NCI-H1930 (cell line): ENCODE results near the gene LYRM4.

ENCODE experiments used
- DNase-seq, 2 experiments: peaks; one replicate each; lab custom pipeline; 2025; lab: John Stamatoyannopoulos, UW

The LYRM4 gene

GRCh38 chr6:5174756-5175549 is 85.8 kb downstream of the LYRM4 start:
- peak in 1 of 2 experiments; percentile 11 for DNase-seq

- DNase-seq, result peak in 1 of 2 experiments; percentile 7
These were observed 86.5 kb downstream of the LYRM4 start for GRCh38 chr6:5174244-5174643.

GRCh38 chr6:5173810-5174209 is 86.9 kb downstream of the LYRM4 start:
- DNase-seq, result no peak

GRCh38 chr6:5172897-5173474 is 87.8 kb downstream of the LYRM4 start:
- no peak for DNase-seq

GRCh38 chr6:5172041-5172653 is 88.6 kb downstream of the LYRM4 start:
- no peak for DNase-seq

GRCh38 chr6:5167501-5167900 is 93.2 kb downstream of the LYRM4 start:
- no peak for DNase-seq

GRCh38 chr6:5164092-5164491 is 96.7 kb downstream of the LYRM4 start:
- DNase-seq, result no peak

GRCh38 chr6:5163247-5163646 is 97.5 kb downstream of the LYRM4 start:
- DNase-seq, result no peak

GRCh38 chr6:5162355-5162754 is 98.4 kb downstream of the LYRM4 start:
- DNase-seq, result no peak

GRCh38 chr6:5160206-5160605 is 100.5 kb downstream of the LYRM4 start:
- no peak for DNase-seq

GRCh38 chr6:5159162-5159561 is 101.6 kb downstream of the LYRM4 start:
- no peak for DNase-seq

- no peak for DNase-seq
These were observed 102.6 kb downstream of the LYRM4 start for GRCh38 chr6:5158180-5158579.

GRCh38 chr6:5157621-5158138 is 103.1 kb downstream of the LYRM4 start:
- no peak for DNase-seq

- DNase-seq, result no peak
These were observed 104.1 kb downstream of the LYRM4 start for GRCh38 chr6:5156627-5157026.

- DNase-seq, result no peak
These were observed 104.8 kb downstream of the LYRM4 start for GRCh38 chr6:5155906-5156305.

GRCh38 chr6:5153186-5153585 is 107.6 kb downstream of the LYRM4 start:
- DNase-seq, result no peak

GRCh38 chr6:5152460-5152859 is 108.3 kb downstream of the LYRM4 start:
- no peak for DNase-seq

GRCh38 chr6:5151955-5152401 is 108.8 kb downstream of the LYRM4 start:
- no peak for DNase-seq

GRCh38 chr6:5151360-5151954 is 109.3 kb downstream of the LYRM4 start:
- no peak for DNase-seq

GRCh38 chr6:5150551-5151075 is 110.1 kb downstream of the LYRM4 start:
- no peak for DNase-seq

GRCh38 chr6:5149891-5150290 is 110.9 kb downstream of the LYRM4 start:
- DNase-seq, result no peak

GRCh38 chr6:5149159-5149704 is 111.5 kb downstream of the LYRM4 start:
- DNase-seq, result no peak
